ENCODE data around the gene HOXA10.

Gene HOXA10

GRCh38 chr7:27179030-27179429, 4.9 kb upstream of the HOXA10 start:
- DNase-seq = no peak

GRCh38 chr7:27178366-27178765, 4.2 kb upstream of the HOXA10 start:
- DNase-seq = peak; percentile 1

GRCh38 chr7:27177795-27178320, 3.7 kb upstream of the HOXA10 start:
- DNase-seq = no peak

- peak; percentile 5 for DNase-seq
These were observed 3.1 kb upstream of the HOXA10 start for GRCh38 chr7:27176962-27177794.

GRCh38 chr7:27176524-27176845, 2.4 kb upstream of the HOXA10 start:
- DNase-seq = no peak

GRCh38 chr7:27175626-27176523, 1.8 kb upstream of the HOXA10 start:
- DNase-seq = peak; percentile 7

GRCh38 chr7:27174874-27175625, 930 bp upstream of the HOXA10 start:
- DNase-seq = peak; percentile 6

- DNase-seq = peak; percentile 29
These were observed 587 bp downstream of the HOXA10 start for GRCh38 chr7:27173511-27173955.

- DNase-seq = peak; percentile 27
These were observed 1.2 kb downstream of the HOXA10 start for GRCh38 chr7:27172823-27173510.

- DNase-seq = peak; percentile 14
These were observed 1.8 kb downstream of the HOXA10 start for GRCh38 chr7:27172315-27172774.

GRCh38 chr7:27171637-27172314, 2.3 kb downstream of the HOXA10 start:
- DNase-seq = peak; percentile 10

- DNase-seq = no peak
These were observed 2.8 kb downstream of the HOXA10 start for GRCh38 chr7:27171325-27171636.

- no peak for DNase-seq
These were observed 3.4 kb downstream of the HOXA10 start for GRCh38 chr7:27170426-27171324.

GRCh38 chr7:27169658-27170425, 4.3 kb downstream of the HOXA10 start:
- no peak for DNase-seq

GRCh38 chr7:27168265-27168947, 5.7 kb downstream of the HOXA10 start:
- no peak for DNase-seq

- DNase-seq = no peak
These were observed 6.2 kb downstream of the HOXA10 start for GRCh38 chr7:27167916-27168264.

GRCh38 chr7:27166531-27167505, 7.3 kb downstream of the HOXA10 start:
- no peak for DNase-seq

GRCh38 chr7:27165996-27166530, 8.1 kb downstream of the HOXA10 start:
- DNase-seq = no peak
